Putamen (tissue), 1 donor: ENCODE measurements around the gene ETV5.

Experiments used
- DNase-seq: peaks from one replicate; pipeline ENCODE4 v3.0.0-alpha.2; 2016; ENCODE audit warnings: low spot score

The ETV5 gene

GRCh38 chr3:186108941-186109865, at the start of gene ETV5:
Gene ETV5 (minus strand): TSS chr3:186109089. CDS start chr3:186105868, 3,221 bp downstream.
- DNase-seq = peak; percentile 100

GRCh38 chr3:186154641-186155040, 45.8 kb upstream of the ETV5 start:
- no peak for DNase-seq

GRCh38 chr3:186152889-186153292, 44.0 kb upstream of the ETV5 start:
- no peak for DNase-seq

GRCh38 chr3:186152361-186152798, 43.5 kb upstream of the ETV5 start:
- no peak for DNase-seq

GRCh38 chr3:186151077-186151971, 42.4 kb upstream of the ETV5 start:
- DNase-seq = no peak

- no peak for DNase-seq
Measured at GRCh38 chr3:186150041-186150830, 41.3 kb upstream of the ETV5 start.

- DNase-seq = no peak
Measured at GRCh38 chr3:186149319-186149960, 40.6 kb upstream of the ETV5 start.

- no peak for DNase-seq
Measured at GRCh38 chr3:186144257-186144656, 35.4 kb upstream of the ETV5 start.

GRCh38 chr3:186143250-186143649, 34.4 kb upstream of the ETV5 start:
- DNase-seq = no peak

GRCh38 chr3:186142393-186142932, 33.6 kb upstream of the ETV5 start:
- DNase-seq = no peak

- no peak for DNase-seq
Measured at GRCh38 chr3:186141790-186142189, 32.9 kb upstream of the ETV5 start.

- no peak for DNase-seq
Measured at GRCh38 chr3:186138272-186138981, 29.5 kb upstream of the ETV5 start.

- no peak for DNase-seq
Measured at GRCh38 chr3:186137051-186137685, 28.3 kb upstream of the ETV5 start.

- no peak for DNase-seq
Measured at GRCh38 chr3:186133980-186134379, 25.1 kb upstream of the ETV5 start.

- no peak for DNase-seq
Measured at GRCh38 chr3:186132487-186132886, 23.6 kb upstream of the ETV5 start.

GRCh38 chr3:186129206-186129605, 20.3 kb upstream of the ETV5 start:
- DNase-seq = no peak

- no peak for DNase-seq
Measured at GRCh38 chr3:186128158-186128557, 19.3 kb upstream of the ETV5 start.

- no peak for DNase-seq
Measured at GRCh38 chr3:186127463-186127862, 18.6 kb upstream of the ETV5 start.

- DNase-seq = no peak
Measured at GRCh38 chr3:186125118-186125517, 16.2 kb upstream of the ETV5 start.

GRCh38 chr3:186124592-186124991, 15.7 kb upstream of the ETV5 start:
- DNase-seq = no peak
